Measurements from ENCODE around the gene CBLB. TPM values are rescaled to one million over a fixed set of nuclear protein-coding genes. Genes with fewer than 3 reads are reported as not detected.
A peak's percentile ranks its signal among the peaks of the same experiment; 100 is the strongest.

Gene CBLB
- total and polyA plus RNA-seq, 10 donors = 13.8 to 138 (median 67.5) TPM

GRCh38 chr3:105826778-105827634 is 41.8 kb downstream of the CBLB start:
- Histone ChIP-seq H3K4me1 (peaks cover 25 to 84% (median 49%) of the 10 kb centered on the region in 6 donors), H3K9me3 (no peaks in the 10 kb centered on the region), H3K27me3 (replicated peaks in 1 of 7) (no peaks in the 10 kb centered on the region), H3K27ac (peak overlapping the region in 4 of 8 donors; percentile 7 to 75 (median 66)), H3K36me3 (peaks cover 0 to 17% (median 0%) of the 10 kb centered on the region in 6 donors), H3K4me3 (no peak overlapping the region)
- TF ChIP-seq CTCF (IDR thresholded peaks at IDR 0.05 in 8 of 11, conservative IDR thresholded peaks at IDR 0.05 in 3 of 11) (no peak), POLR2AphosphoS5 (IDR thresholded peaks at IDR 0.05) (no peak), POLR2A (IDR thresholded peaks at IDR 0.05) (no peak)
- 76 to 86% (median 82%) methylated on average over 6 of the region's 6 CpGs for WGBS, 5 donors
- DNase-seq = no peak
- intact Hi-C loops (cut with DNase I; ENCODE audit: low total_unique reads) = no loop called here

- intact Hi-C loops (cut with DNase I; ENCODE audit: low total_unique reads) = no loop called here
- Histone ChIP-seq H3K36me3 (peaks cover 0 to 27% (median 0%) of the 10 kb centered on the region in 6 donors), H3K4me3 (no peak overlapping the region), H3K27me3 (replicated peaks in 1 of 7) (no peaks in the 10 kb centered on the region), H3K4me1 (peaks cover 8 to 75% (median 27%) of the 10 kb centered on the region in 6 donors), H3K27ac (peak overlapping the region in 4 of 8 donors; percentile 8 to 67 (median 22)), H3K9me3 (no peaks in the 10 kb centered on the region)
- WGBS, 5 donors = 93 to 100% (median 98%) methylated on average over 2 of the region's 2 CpGs
- DNase-seq = no peak
- TF ChIP-seq CTCF (IDR thresholded peaks at IDR 0.05 in 8 of 11, conservative IDR thresholded peaks at IDR 0.05 in 3 of 11) = no peak
Measured at GRCh38 chr3:105824129-105824528, 44.7 kb downstream of the CBLB start.

GRCh38 chr3:105823149-105823867 is 45.5 kb downstream of the CBLB start:
- Histone ChIP-seq H3K27me3 (replicated peaks in 1 of 7) (no peaks in the 10 kb centered on the region), H3K27ac (peak overlapping the region in 4 of 8 donors; percentile 8 to 67 (median 22)), H3K9me3 (no peaks in the 10 kb centered on the region), H3K36me3 (peaks cover 0 to 27% (median 0%) of the 10 kb centered on the region in 6 donors), H3K4me1 (peaks cover 7 to 71% (median 21%) of the 10 kb centered on the region in 6 donors), H3K4me3 (no peak overlapping the region)
- WGBS, 5 donors = 76 to 87% (median 86%) methylated on average over 4 of the region's 4 CpGs
- no peak for DNase-seq
- intact Hi-C loops (cut with DNase I; ENCODE audit: low total_unique reads) = no loop called here
- TF ChIP-seq POLR2AphosphoS5 (IDR thresholded peaks at IDR 0.05) = no peak
- TF ChIP-seq POLR2A (IDR thresholded peaks at IDR 0.05) = no peak
- TF ChIP-seq CTCF (IDR thresholded peaks at IDR 0.05 in 8 of 11, conservative IDR thresholded peaks at IDR 0.05 in 3 of 11) = no peak
